Stimulated activated naive CD4-positive, alpha-beta T cell (primary cell): ENCODE data around the gene SRGAP2C.
"Not testable (repeated sequence)": the region's sequence is repeated elsewhere in the genome, so short reads cannot be mapped to it uniquely, and the experiment has no call there.

Source experiments
- DNase-seq, 6 experiments: peaks; one replicate each; lab custom pipeline; 2025; lab: John Stamatoyannopoulos, UW

The SRGAP2C gene

GRCh38 chr1:121421490-121421889, 236.7 kb downstream of the SRGAP2C start:
- DNase-seq, result not testable (repeated sequence)

GRCh38 chr1:121423956-121424355, 239.2 kb downstream of the SRGAP2C start:
- not testable (repeated sequence) for DNase-seq

GRCh38 chr1:121433517-121433916, 248.7 kb downstream of the SRGAP2C start:
- DNase-seq, result not testable (repeated sequence)

- not testable (repeated sequence) for DNase-seq
Measured at GRCh38 chr1:121438862-121439261, 254.1 kb downstream of the SRGAP2C start.

GRCh38 chr1:121440993-121441392, 256.2 kb downstream of the SRGAP2C start:
- no peak for DNase-seq
